Ovary (tissue), 9 donors: ENCODE measurements around the gene FOXRED2. TPM values are rescaled to one million over a fixed set of nuclear protein-coding genes. Genes with fewer than 3 reads are reported as not detected.

Experiments
- polyA plus RNA-seq, 2 donors: library from polyadenylated mRNA; stranded (reverse); fragments of 200-250 nt in 1 of 2; fragments of 350-450 nt in 1 of 2; fragmentation: Illumina TruSeq in 1 of 2; extraction: RNeasy Lipid Tissue Mini Kit (QIAGEN cat#74804) in 1 of 2; gene quantifications; one replicate each; pipeline ENCODE4 v1.2.3, GENCODE V29; 2013 to 2014
- small RNA-seq: library from RNA; depleted of rRNA; stranded (forward); fragments of <200 nt; gene quantifications from one replicate; pipeline ENCODE3, GENCODE V24; 2016
- total RNA-seq, 7 donors: library from RNA; depleted of rRNA in 2 of 7; stranded (reverse); fragments of >200 nt in 2 of 7; fragmentation: NEBNext Ultra II Directional in 3 of 7; extraction: Animal tissue kit (Norgen Biotek cat#: 25700) in 3 of 7; gene quantifications; one replicate each; pipeline versions ENCODE4 v1.1.0 to v1.2.4, GENCODE V29; 2016 to 2023
- donor health status: DM: no; HTN: no; CAD: no; lungs with moderate emphysema.
- donor health status: DM: no; HTN: no; CAD: no.
- donor health status: Bipolar disorder and iron deficiency.
- donor health status: DM: yes; HTN: yes; CAD: no.
- donor health status: DM: no; HTN: no; CAD: no.
- donor health status: DM: yes; HTN: yes; CAD: no.

FOXRED2 gene
- total and polyA plus RNA-seq, 9 donors, result 6.9 to 30.7 (median 23.1) TPM

Small RNA genes within 50 kb of the gene (small RNA-seq; reads per million reads assigned to genes)
- not detected for gene RF00019

Other genes with a start within 250 kb of the FOXRED2 start
- gene MYH9, start 119.1 kb downstream of the FOXRED2 start, total RNA-seq, result 100 to 1,000 TPM; 128 to 452 (median 348) TPM
- 100 to 1,000 TPM; 196 to 530 TPM for gene MYH9, start 119.1 kb downstream of the FOXRED2 start, polyA plus RNA-seq
- 10 to 100 TPM; 60.9 to 93.7 (median 78.2) TPM for gene TXN2, start 25.4 kb downstream of the FOXRED2 start, total RNA-seq
- gene TXN2, start 25.4 kb downstream of the FOXRED2 start, polyA plus RNA-seq, result 100 to 1,000 TPM in 1 of 2 donors, 10 to 100 TPM in 1; 87.4 to 118 TPM
- 100 to 1,000 TPM; 166 to 299 (median 192) TPM for gene EIF3D, start 22.1 kb upstream of the FOXRED2 start, total RNA-seq
- gene EIF3D, start 22.1 kb upstream of the FOXRED2 start, polyA plus RNA-seq, result 100 to 1,000 TPM; 224 to 351 TPM
- gene CACNG2, start 196.7 kb upstream of the FOXRED2 start, total RNA-seq, result not detected
- gene CACNG2, start 196.7 kb upstream of the FOXRED2 start, polyA plus RNA-seq, result not detected